Measurements from ENCODE around the gene MCUB. TPM values are rescaled to one million over a fixed set of nuclear protein-coding genes. Genes with fewer than 3 reads are reported as not detected.

Gene MCUB
- polyA plus RNA-seq, 3 donors: 117 to 125 (median 123) TPM

- Histone ChIP-seq H3K4me1 (ENCODE audit: control insufficient read depth in 1 of 2, insufficient read depth in 2 of 2, low read length in 2 of 2) (peaks cover 0 to 10% of the 10 kb centered on the region in 2 donors), H3K4me2 (replicated peaks; ENCODE audit: extremely low read depth, low read length, poor library complexity, severe bottlenecking) (no peak overlapping the region), H4K20me1 (ENCODE audit: insufficient read depth, low read length) (peaks cover 99% of the 10 kb centered on the region), H3K4me3 (replicated peaks in 1 of 3; ENCODE audit: low read depth in 2 of 3, low read length in 3 of 3) (no peak overlapping the region), H3K27me3 (ENCODE audit: control insufficient read depth in 2 of 2, insufficient read depth in 2 of 2, low read length in 2 of 2) (no peaks in the 10 kb centered on the region), H3K9me3 (replicated peaks in 1 of 2; ENCODE audit: control insufficient read depth in 1 of 2, insufficient read depth in 1 of 2, low read length in 2 of 2) (no peaks in the 10 kb centered on the region), H3K27ac (ENCODE audit: low read depth in 1 of 2, low read length in 2 of 2) (no peak overlapping the region), H3K9ac (ENCODE audit: insufficient read depth, low read length, poor library complexity, severe bottlenecking) (no peak overlapping the region), H3K79me2 (ENCODE audit: insufficient read depth, low read length) (peaks cover 17% of the 10 kb centered on the region), H2AFZ (ENCODE audit: insufficient read depth, low read depth, low read length, poor library complexity, severe bottlenecking) (no peak overlapping the region), H3K36me3 (replicated peaks in 1 of 2; ENCODE audit: control insufficient read depth in 1 of 2, insufficient read depth in 2 of 2, low read length in 2 of 2) (peaks cover 0 to 15% of the 10 kb centered on the region in 2 donors)
- WGBS (ENCODE audit: insufficient coverage): 83% methylated on average over 1 of the region's 2 CpGs
- TF ChIP-seq CTCF (IDR thresholded peaks at IDR 0.05): no peak
- H3K36me3 Mint-ChIP-seq: peaks cover 6 to 17% of the 10 kb centered on the region in 2 donors
- peaks cover 7% of the 10 kb centered on the region for H3K4me1 Mint-ChIP-seq
- H3K4me3 Mint-ChIP-seq: no peak overlapping the region
- H3K27me3 Mint-ChIP-seq (ENCODE audit: low read depth in 3 of 3): no peaks in the 10 kb centered on the region
- peaks cover 0 to 12% (median 4%) of the 10 kb centered on the region in 7 donors for H3K9me3 Mint-ChIP-seq
- DNase-seq: no peak
- intact Hi-C loops (cut with micrococcal nuclease): no loop called here
- peak overlapping the region in 1 of 7 donors; percentile 57 for H3K27ac Mint-ChIP-seq
Measured at GRCh38 chr4:109615742-109616141, 55.7 kb downstream of the MCUB start.

- no CpG with 5 or more reads among the region's 1 CpG for WGBS (ENCODE audit: insufficient coverage)
- Histone ChIP-seq H3K9ac (ENCODE audit: insufficient read depth, low read length, poor library complexity, severe bottlenecking) (no peak overlapping the region), H3K9me3 (replicated peaks in 1 of 2; ENCODE audit: control insufficient read depth in 1 of 2, insufficient read depth in 1 of 2, low read length in 2 of 2) (no peaks in the 10 kb centered on the region), H3K79me2 (ENCODE audit: insufficient read depth, low read length) (peaks cover 17% of the 10 kb centered on the region), H3K4me1 (ENCODE audit: control insufficient read depth in 1 of 2, insufficient read depth in 2 of 2, low read length in 2 of 2) (peaks cover 0 to 5% of the 10 kb centered on the region in 2 donors), H3K36me3 (replicated peaks in 1 of 2; ENCODE audit: control insufficient read depth in 1 of 2, insufficient read depth in 2 of 2, low read length in 2 of 2) (peaks cover 0 to 15% of the 10 kb centered on the region in 2 donors), H3K4me3 (replicated peaks in 1 of 3; ENCODE audit: low read depth in 2 of 3, low read length in 3 of 3) (no peak overlapping the region), H3K4me2 (replicated peaks; ENCODE audit: extremely low read depth, low read length, poor library complexity, severe bottlenecking) (no peak overlapping the region), H2AFZ (ENCODE audit: insufficient read depth, low read depth, low read length, poor library complexity, severe bottlenecking) (no peak overlapping the region), H3K27me3 (ENCODE audit: control insufficient read depth in 2 of 2, insufficient read depth in 2 of 2, low read length in 2 of 2) (no peaks in the 10 kb centered on the region), H3K27ac (ENCODE audit: low read depth in 1 of 2, low read length in 2 of 2) (no peak overlapping the region), H4K20me1 (ENCODE audit: insufficient read depth, low read length) (peaks cover 99% of the 10 kb centered on the region)
- DNase-seq: no peak
- peaks cover 6 to 17% of the 10 kb centered on the region in 2 donors for H3K36me3 Mint-ChIP-seq
- intact Hi-C loops (cut with micrococcal nuclease): no loop called here
- peaks cover 2% of the 10 kb centered on the region for H3K4me1 Mint-ChIP-seq
- H3K4me3 Mint-ChIP-seq: no peak overlapping the region
- no peak for TF ChIP-seq CTCF (IDR thresholded peaks at IDR 0.05)
- no peaks in the 10 kb centered on the region for H3K27me3 Mint-ChIP-seq (ENCODE audit: low read depth in 3 of 3)
- peaks cover 0 to 12% (median 4%) of the 10 kb centered on the region in 7 donors for H3K9me3 Mint-ChIP-seq
- H3K27ac Mint-ChIP-seq: no peak overlapping the region
Measured at GRCh38 chr4:109616243-109616642, 56.2 kb downstream of the MCUB start.

All from CD14-positive monocyte (primary cell).